Gastroesophageal sphincter (tissue), 4 donors: ENCODE results near the gene PROZ. TPM values are rescaled to one million over a fixed set of nuclear protein-coding genes. Genes with fewer than 3 reads are reported as not detected.

Experiments
- ATAC-seq: fragments of 150-250 bp; one replicate; pipeline ENCODE4 v1.9.1; 2016; ENCODE audit warnings: mild to moderate bottlenecking, moderate library complexity
- H3K27ac ChIP-seq, 4 donors: fragments of 200-600 bp; sonication (generic) in 3 of 4; 1 replicate in 3 of 4; 2 replicates in 1 of 4; pipeline ENCODE4 v1.5.1; 2016 to 2019
- H3K27me3 ChIP-seq: fragments of 200-600 bp; sonication (generic); one replicate; pipeline ENCODE4 v1.5.1; 2019
- H3K36me3 ChIP-seq, 2 donors: fragments of 200-600 bp; sonication (generic); one replicate each; pipeline ENCODE4 v1.5.1; 2019; ENCODE audit warnings: control low read depth in 1 of 2
- H3K4me1 ChIP-seq, 3 donors: fragments of 200-600 bp; sonication (generic); 1 replicate in 2 of 3; 2 replicates in 1 of 3; pipeline ENCODE4 v1.5.1; 2016 to 2019; ENCODE audit warnings: control low read depth in 2 of 3
- H3K4me3 ChIP-seq, 2 donors: fragments of 200-600 bp; sonication (generic); one replicate each; pipeline ENCODE4 v1.5.1; 2019; ENCODE audit warnings: mild to moderate bottlenecking in 1 of 2, moderate library complexity in 1 of 2
- H3K9me3 ChIP-seq, 3 donors: fragments of 200-600 bp; sonication (generic); one replicate each; pipeline ENCODE4 v1.5.1; 2017 to 2019; ENCODE audit warnings: control low read depth in 2 of 3
- EP300 ChIP-seq: sonication (generic); formaldehyde crosslinking; IDR thresholded peaks from one replicate; pipeline ENCODE4 v1.6.1; 2017; ENCODE audit warnings: antibody characterized with exemption, mild to moderate bottlenecking
- POLR2A ChIP-seq, 2 donors: fragments of 450-650 bp; IDR thresholded peaks; one replicate each; pipeline ENCODE4 v1.6.1; 2017; ENCODE audit warnings: antibody characterized with exemption in 2 of 2, mild to moderate bottlenecking in 2 of 2, moderate library complexity in 1 of 2
- POLR2AphosphoS5 ChIP-seq: sonication (generic); formaldehyde crosslinking; IDR thresholded peaks from one replicate; pipeline ENCODE4 v1.6.1; 2017; ENCODE audit warnings: antibody characterized with exemption
- WGBS, 2 donors: methylation state at CpG; one replicate each; pipeline ENCODE4 v1.1.5; 2018; ENCODE audit warnings: low coverage in 1 of 2; 5-methylcytosine and 5-hydroxymethylcytosine counted together
- total RNA-seq, 4 donors: library from RNA; depleted of rRNA; stranded (reverse); fragments of >200 nt; gene quantifications; one replicate each; pipeline ENCODE4 v1.1.0, GENCODE V29; 2016
- TF ChIP-seq, protein P1 (sequence below), 4 experiments: fragments of 200-600 bp in 2 of 4; fragments of 450-650 bp in 2 of 4; sonication (generic) in 1 of 4; IDR thresholded peaks; one replicate each; pipeline ENCODE4 v1.5.1; 2017 to 2019; ENCODE audit warnings: antibody characterized with exemption in 4 of 4, mild to moderate bottlenecking in 2 of 4, moderate library complexity in 2 of 4

The PROZ gene
- total RNA-seq, 4 donors from 2014 or later, result not detected

GRCh38 chr13:113167575-113167974, 9.1 kb downstream of the PROZ start:
- Histone ChIP-seq H3K36me3 (peaks cover 0 to 34% of the 10 kb centered on the region in 2 donors), H3K9me3 (peaks cover 0 to 5% (median 0%) of the 10 kb centered on the region in 3 donors), H3K27ac (no peak overlapping the region), H3K4me1 (no peaks in the 10 kb centered on the region), H3K27me3 (peaks cover 11% of the 10 kb centered on the region), H3K4me3 (no peak overlapping the region)
- TF ChIP-seq POLR2AphosphoS5 (no peak), EP300 (no peak), POLR2A (IDR thresholded peaks at IDR 0.05) (no peak)
- TF ChIP-seq, protein P1, sequence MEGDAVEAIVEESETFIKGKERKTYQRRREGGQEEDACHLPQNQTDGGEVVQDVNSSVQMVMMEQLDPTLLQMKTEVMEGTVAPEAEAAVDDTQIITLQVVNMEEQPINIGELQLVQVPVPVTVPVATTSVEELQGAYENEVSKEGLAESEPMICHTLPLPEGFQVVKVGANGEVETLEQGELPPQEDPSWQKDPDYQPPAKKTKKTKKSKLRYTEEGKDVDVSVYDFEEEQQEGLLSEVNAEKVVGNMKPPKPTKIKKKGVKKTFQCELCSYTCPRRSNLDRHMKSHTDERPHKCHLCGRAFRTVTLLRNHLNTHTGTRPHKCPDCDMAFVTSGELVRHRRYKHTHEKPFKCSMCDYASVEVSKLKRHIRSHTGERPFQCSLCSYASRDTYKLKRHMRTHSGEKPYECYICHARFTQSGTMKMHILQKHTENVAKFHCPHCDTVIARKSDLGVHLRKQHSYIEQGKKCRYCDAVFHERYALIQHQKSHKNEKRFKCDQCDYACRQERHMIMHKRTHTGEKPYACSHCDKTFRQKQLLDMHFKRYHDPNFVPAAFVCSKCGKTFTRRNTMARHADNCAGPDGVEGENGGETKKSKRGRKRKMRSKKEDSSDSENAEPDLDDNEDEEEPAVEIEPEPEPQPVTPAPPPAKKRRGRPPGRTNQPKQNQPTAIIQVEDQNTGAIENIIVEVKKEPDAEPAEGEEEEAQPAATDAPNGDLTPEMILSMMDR (IDR thresholded peaks at IDR 0.05), result no peak
- WGBS, 2 donors, result 100% methylated on average over 2 to 3 of the region's 3 CpGs
- no peak for ATAC-seq

DNA sequence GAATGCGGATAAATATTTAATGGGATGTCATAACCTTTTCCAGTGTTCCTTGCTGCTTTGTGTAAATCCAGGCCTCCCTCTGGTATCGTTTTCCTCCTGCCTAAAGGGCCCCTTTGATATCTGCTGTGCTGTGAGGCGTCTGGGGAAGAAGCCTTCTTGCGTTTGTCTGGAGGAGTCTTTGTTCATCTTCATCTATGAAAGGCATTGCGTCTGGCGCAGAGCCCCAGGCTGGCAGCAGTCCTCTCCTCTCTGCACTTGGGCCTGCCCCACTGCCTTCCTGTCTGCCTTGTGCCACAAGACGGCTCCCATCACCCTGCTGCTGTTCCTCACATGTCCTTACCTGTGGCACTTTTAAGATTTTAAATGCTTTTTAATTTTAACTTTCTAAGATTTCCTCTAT, 9.8 kb downstream of the PROZ start:
- WGBS, 2 donors, result 75 to 81% methylated on average over 6 to 7 of the region's 7 CpGs
- Histone ChIP-seq H3K9me3 (peaks cover 0 to 5% (median 0%) of the 10 kb centered on the region in 3 donors), H3K4me1 (no peaks in the 10 kb centered on the region), H3K4me3 (no peak overlapping the region), H3K36me3 (peaks cover 0 to 40% of the 10 kb centered on the region in 2 donors), H3K27ac (no peak overlapping the region), H3K27me3 (peaks cover 5% of the 10 kb centered on the region)
- TF ChIP-seq POLR2AphosphoS5 (no peak), EP300 (no peak), POLR2A (IDR thresholded peaks at IDR 0.05) (no peak)
- TF ChIP-seq, protein P1 (IDR thresholded peaks at IDR 0.05), result no peak
- ATAC-seq, result no peak

DNA sequence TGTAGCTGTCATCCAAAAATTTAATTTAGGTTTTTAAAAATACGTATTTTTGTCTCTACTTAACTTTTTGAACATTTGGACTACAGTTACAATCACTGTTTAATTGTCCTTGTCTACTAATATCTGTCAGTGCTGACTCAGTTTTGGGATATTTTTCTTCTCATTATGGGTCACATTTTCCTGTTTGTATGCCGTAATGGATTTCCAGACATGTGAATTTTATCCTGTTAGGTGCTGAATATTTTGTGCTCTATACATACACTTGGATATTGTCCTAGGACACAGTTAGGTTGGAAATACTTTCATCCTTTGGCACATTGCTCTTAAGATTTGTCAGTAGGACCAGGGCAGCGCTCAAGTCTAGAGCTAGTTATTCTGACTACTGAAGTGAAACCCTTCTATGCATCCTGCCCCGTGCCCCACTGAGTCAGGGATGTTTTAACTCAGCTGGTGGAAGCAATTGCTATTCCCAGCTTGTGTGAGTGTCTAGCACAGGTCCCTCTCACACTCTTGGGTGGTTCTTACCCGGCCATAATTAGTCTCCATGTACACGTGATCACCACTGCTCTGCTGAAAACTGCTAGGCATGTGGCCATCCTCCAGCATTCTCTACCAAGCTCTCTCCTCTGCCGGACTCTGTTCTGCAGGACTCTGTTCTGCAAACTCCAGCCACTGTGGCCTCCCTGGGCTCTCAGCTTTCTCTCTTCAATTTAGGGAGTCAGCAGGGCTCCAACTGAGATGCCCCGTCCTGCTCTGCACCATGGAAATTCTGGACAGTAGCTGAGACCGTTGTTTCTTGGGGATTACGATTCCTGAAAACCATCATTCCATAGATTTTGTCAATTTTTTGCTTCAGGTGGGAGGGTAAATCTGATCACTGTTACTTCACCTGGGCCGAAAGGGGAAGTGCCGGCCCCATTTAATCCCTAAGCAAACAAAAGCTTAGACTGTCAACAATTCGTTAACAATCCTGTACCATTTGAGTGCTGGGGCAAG, 11.1 kb downstream of the PROZ start:
- Histone ChIP-seq H3K9me3 (peaks cover 0 to 5% (median 0%) of the 10 kb centered on the region in 3 donors), H3K36me3 (peaks cover 0 to 52% of the 10 kb centered on the region in 2 donors), H3K4me3 (no peak overlapping the region), H3K27ac (no peak overlapping the region), H3K4me1 (no peaks in the 10 kb centered on the region), H3K27me3 (no peaks in the 10 kb centered on the region)
- no peak for ATAC-seq
- TF ChIP-seq, protein P1 (IDR thresholded peaks at IDR 0.05), result no peak
- TF ChIP-seq POLR2A (IDR thresholded peaks at IDR 0.05) (no peak), EP300 (no peak), POLR2AphosphoS5 (no peak)
- WGBS, 2 donors, result 92% methylated on average over 5 to 13 of the region's 13 CpGs

GRCh38 chr13:113170511-113170910, 12.1 kb downstream of the PROZ start:
- no peak for ATAC-seq
- Histone ChIP-seq H3K27me3 (no peaks in the 10 kb centered on the region), H3K9me3 (peaks cover 0 to 5% (median 0%) of the 10 kb centered on the region in 3 donors), H3K27ac (no peak overlapping the region), H3K36me3 (peaks cover 0 to 61% of the 10 kb centered on the region in 2 donors), H3K4me3 (no peak overlapping the region), H3K4me1 (no peaks in the 10 kb centered on the region)
- WGBS, 2 donors, result 79 to 82% methylated on average over 5 of the region's 5 CpGs
- TF ChIP-seq, protein P1 (IDR thresholded peaks at IDR 0.05), result no peak
- TF ChIP-seq POLR2AphosphoS5 (no peak), POLR2A (IDR thresholded peaks at IDR 0.05) (no peak), EP300 (no peak)
